Karpas-422 (cell line): Measurements from ENCODE around the gene KRTAP19-3. TPM values are rescaled to one million over a fixed set of nuclear protein-coding genes. Genes with fewer than 3 reads are reported as not detected.

Experiments
- DNase-seq: peaks from one replicate; pipeline ENCODE4 v3.0.0-alpha.2; 2015
- H2AFZ ChIP-seq: fragments of 200-600 bp; sonication (generic); 2 replicates; pipeline ENCODE4 v1.6.1; 2014; ENCODE audit warnings: antibody characterized with exemption, low read length, mixed read lengths
- H3K27ac ChIP-seq: fragments of 200-600 bp; sonication (generic); 2 replicates; pipeline ENCODE4 v1.5.1; 2014; ENCODE audit warnings: mild to moderate bottlenecking, low read length, moderate library complexity
- H3K27me3 ChIP-seq: fragments of 200-600 bp; sonication (generic); 2 replicates; pipeline ENCODE4 v1.6.1; 2014; ENCODE audit warnings: low read length, mixed read lengths
- H3K36me3 ChIP-seq: fragments of 200-600 bp; sonication (generic); 2 replicates; pipeline ENCODE4 v1.6.1; 2014; ENCODE audit warnings: low read length, mixed read lengths; ENCODE audit not compliant: insufficient read depth
- H3K4me1 ChIP-seq: fragments of 200-600 bp; sonication (generic); 2 replicates; pipeline ENCODE4 v1.6.1; 2014; ENCODE audit warnings: mild to moderate bottlenecking, low read length, mixed read lengths
- H3K4me2 ChIP-seq: fragments of 200-600 bp; sonication (generic); 2 replicates; pipeline ENCODE4 v1.6.1; 2014; ENCODE audit warnings: low read length, low read depth, mild to moderate bottlenecking; ENCODE audit not compliant: poor library complexity, severe bottlenecking
- H3K4me3 ChIP-seq: fragments of 200-600 bp; sonication (generic); 2 replicates; pipeline ENCODE4 v1.5.1; 2014; ENCODE audit warnings: mild to moderate bottlenecking, antibody characterized with exemption, low read length, mixed read lengths
- H3K79me2 ChIP-seq: fragments of 200-600 bp; sonication (generic); 2 replicates; pipeline ENCODE4 v1.6.1; 2014; ENCODE audit warnings: mild to moderate bottlenecking, low read length, mixed read lengths
- H3K9ac ChIP-seq: fragments of 200-600 bp; sonication (generic); 2 replicates; pipeline ENCODE4 v1.6.0; 2014; ENCODE audit warnings: low read length
- H3K9me2 ChIP-seq: fragments of 200-600 bp; sonication (generic), shearing (Covaris generic); replicated peaks from 2 replicates; pipeline ENCODE4 v1.6.0; 2014; ENCODE audit warnings: mild to moderate bottlenecking, low read length, moderate library complexity; ENCODE audit not compliant: insufficient read depth
- H3K9me3 ChIP-seq: fragments of 300-700, 200-600 bp; sonication (generic); 2 replicates; pipeline ENCODE4 v1.6.1; 2014; ENCODE audit warnings: low read length, mixed read lengths
- H4K20me1 ChIP-seq: fragments of 200-600 bp; sonication (generic); 2 replicates; pipeline ENCODE4 v1.6.1; 2014; ENCODE audit warnings: mild to moderate bottlenecking, antibody characterized with exemption, low read length, low read depth; ENCODE audit not compliant: insufficient read depth
- small RNA-seq: library from RNA; depleted of rRNA; stranded (forward); fragments of <200 nt; gene quantifications from one replicate; pipeline ENCODE3, GENCODE V24; 2014
- total RNA-seq: library from RNA; depleted of rRNA; stranded (reverse); fragments of >200 nt; shearing (Covaris generic); gene quantifications from 2 replicates; pipeline ENCODE4 v1.2.3, GENCODE V29; 2014; ENCODE audit warnings: low replicate concordance; rRNA removed

KRTAP19-3 gene
- total RNA-seq, 1 experiment from 2014 or later, result not detected

GRCh38 chr21:30444204-30444603 lies 47.6 kb downstream of the KRTAP19-3 start:
- Histone ChIP-seq H3K4me1 (no peaks in the 10 kb centered on the region), H3K9me2 (no peaks in the 10 kb centered on the region), H3K36me3 (no peaks in the 10 kb centered on the region), H3K9me3 (no peaks in the 10 kb centered on the region), H3K79me2 (no peaks in the 10 kb centered on the region), H3K4me2 (no peak overlapping the region), H3K9ac (no peak overlapping the region), H2AFZ (no peak overlapping the region), H3K27ac (no peak overlapping the region), H3K4me3 (no peak overlapping the region), H4K20me1 (no peaks in the 10 kb centered on the region), H3K27me3 (no peaks in the 10 kb centered on the region)
- no peak for DNase-seq

- Histone ChIP-seq H4K20me1 (no peaks in the 10 kb centered on the region), H3K4me2 (no peak overlapping the region), H3K9ac (no peak overlapping the region), H3K27me3 (no peaks in the 10 kb centered on the region), H3K4me1 (no peaks in the 10 kb centered on the region), H3K79me2 (no peaks in the 10 kb centered on the region), H3K9me3 (no peaks in the 10 kb centered on the region), H3K4me3 (no peak overlapping the region), H3K36me3 (no peaks in the 10 kb centered on the region), H2AFZ (no peak overlapping the region), H3K27ac (no peak overlapping the region), H3K9me2 (no peaks in the 10 kb centered on the region)
- no peak for DNase-seq
Observed at GRCh38 chr21:30443226-30443625, 48.6 kb downstream of the KRTAP19-3 start.

Small RNAs within 50 kb of the gene (small RNA-seq; reads per million reads assigned to genes)
- gene AP000567.1 (not detected), gene KRTAP19-10P (not detected), gene KRTAP19-11P (not detected), gene KRTAP19-9P (not detected)

Other genes with a start within 250 kb of the KRTAP19-3 start
- gene KRTAP24-1, start 209.1 kb downstream of the KRTAP19-3 start, total RNA-seq, result not detected in 2 replicates
- not detected in 2 replicates for gene KRTAP25-1, start 202.5 kb downstream of the KRTAP19-3 start, total RNA-seq
- not detected in 2 replicates for gene KRTAP26-1, start 171.7 kb downstream of the KRTAP19-3 start, total RNA-seq
- gene KRTAP27-1, start 154.3 kb downstream of the KRTAP19-3 start, total RNA-seq, result not detected in 2 replicates
- gene KRTAP23-1, start 143.4 kb downstream of the KRTAP19-3 start, total RNA-seq, result not detected in 2 replicates
- gene KRTAP13-2, start 119.7 kb downstream of the KRTAP19-3 start, total RNA-seq, result not detected in 2 replicates
- not detected in 2 replicates for gene KRTAP13-1, start 96.0 kb downstream of the KRTAP19-3 start, total RNA-seq
- not detected in 2 replicates for gene KRTAP13-3, start 66.1 kb downstream of the KRTAP19-3 start, total RNA-seq
- not detected in 2 replicates for gene KRTAP13-4, start 61.8 kb downstream of the KRTAP19-3 start, total RNA-seq
- not detected in 2 replicates for gene KRTAP15-1, start 51.7 kb downstream of the KRTAP19-3 start, total RNA-seq
- gene KRTAP19-1, start 11.6 kb downstream of the KRTAP19-3 start, total RNA-seq, result not detected in 2 replicates
- gene KRTAP19-2, start 4.6 kb downstream of the KRTAP19-3 start, total RNA-seq, result not detected in 2 replicates
- not detected in 2 replicates for gene KRTAP19-4, start 5.2 kb upstream of the KRTAP19-3 start, total RNA-seq
- not detected in 2 replicates for gene KRTAP19-5, start 10.1 kb upstream of the KRTAP19-3 start, total RNA-seq
- not detected in 2 replicates for gene KRTAP19-6, start 49.9 kb upstream of the KRTAP19-3 start, total RNA-seq
- gene KRTAP19-7, start 69.3 kb upstream of the KRTAP19-3 start, total RNA-seq, result not detected in 2 replicates
- not detected in 2 replicates for gene KRTAP22-2, start 98.4 kb upstream of the KRTAP19-3 start, total RNA-seq
- not detected in 2 replicates for gene KRTAP6-3, start 100.4 kb upstream of the KRTAP19-3 start, total RNA-seq
- not detected in 2 replicates for gene KRTAP6-2, start 106.9 kb upstream of the KRTAP19-3 start, total RNA-seq
- not detected in 2 replicates for gene KRTAP22-1, start 109.1 kb upstream of the KRTAP19-3 start, total RNA-seq
- gene KRTAP6-1, start 121.9 kb upstream of the KRTAP19-3 start, total RNA-seq, result not detected in 2 replicates
- not detected in 2 replicates for gene KRTAP20-1, start 124.4 kb upstream of the KRTAP19-3 start, total RNA-seq
- not detected in 2 replicates for gene KRTAP20-4, start 128.6 kb upstream of the KRTAP19-3 start, total RNA-seq
- not detected in 2 replicates for gene KRTAP20-2, start 143.2 kb upstream of the KRTAP19-3 start, total RNA-seq
- not detected in 2 replicates for gene KRTAP20-3, start 150.9 kb upstream of the KRTAP19-3 start, total RNA-seq
- gene KRTAP21-3, start 226.8 kb upstream of the KRTAP19-3 start, total RNA-seq, result not detected in 2 replicates